ENCODE data around the gene DHH. TPM values are rescaled to one million over a fixed set of nuclear protein-coding genes. Genes with fewer than 3 reads are reported as not detected.

Gene DHH
- total RNA-seq, 1 donor from 2014 or later = 0.10 TPM

- Mint-ChIP-seq H3K4me1 (ENCODE audit: low read depth) (peaks cover 18% of the 10 kb centered on the region), H3K4me3 (no peak overlapping the region), H3K27ac (no peak overlapping the region), H3K27me3 (ENCODE audit: insufficient read depth) (no peaks in the 10 kb centered on the region), H3K9me3 (no peaks in the 10 kb centered on the region), H3K36me3 (ENCODE audit: low read depth) (peaks cover 57% of the 10 kb centered on the region)
- intact Hi-C loops (cut with micrococcal nuclease) = no loop called here
- no peak for DNase-seq (ENCODE audit: low spot score)
Observed at GRCh38 chr12:49051373-49051764, 43.2 kb downstream of the DHH start.

GRCh38 chr12:49050507-49051372 lies 43.9 kb downstream of the DHH start:
- Mint-ChIP-seq H3K4me1 (ENCODE audit: low read depth) (peaks cover 12% of the 10 kb centered on the region), H3K4me3 (no peak overlapping the region), H3K27me3 (ENCODE audit: insufficient read depth) (no peaks in the 10 kb centered on the region), H3K9me3 (no peaks in the 10 kb centered on the region), H3K36me3 (ENCODE audit: low read depth) (peaks cover 60% of the 10 kb centered on the region), H3K27ac (no peak overlapping the region)
- intact Hi-C loops (cut with micrococcal nuclease) = no loop called here
- DNase-seq (ENCODE audit: low spot score) = no peak

GRCh38 chr12:49049566-49050224 lies 44.9 kb downstream of the DHH start:
- peaks cover 2% of the 10 kb centered on the region for H3K4me1 Mint-ChIP-seq (ENCODE audit: low read depth)
- H3K27ac Mint-ChIP-seq = no peak overlapping the region

GRCh38 chr12:49048953-49049352 lies 45.6 kb downstream of the DHH start:
- no peak overlapping the region for H3K4me3 Mint-ChIP-seq
- no peaks in the 10 kb centered on the region for H3K4me1 Mint-ChIP-seq (ENCODE audit: low read depth)
- DNase-seq (ENCODE audit: low spot score) = no peak
- no peaks in the 10 kb centered on the region for H3K9me3 Mint-ChIP-seq
- peaks cover 61% of the 10 kb centered on the region for H3K36me3 Mint-ChIP-seq (ENCODE audit: low read depth)
- no peaks in the 10 kb centered on the region for H3K27me3 Mint-ChIP-seq (ENCODE audit: insufficient read depth)
- intact Hi-C loops (cut with micrococcal nuclease) = no loop called here
- H3K27ac Mint-ChIP-seq = no peak overlapping the region

More at GRCh38 chr12:49049566-49050224, 44.9 kb downstream of the DHH start:
- no peak for DNase-seq (ENCODE audit: low spot score)
- intact Hi-C loops (cut with micrococcal nuclease) = no loop called here
- H3K9me3 Mint-ChIP-seq = no peaks in the 10 kb centered on the region
- peaks cover 58% of the 10 kb centered on the region for H3K36me3 Mint-ChIP-seq (ENCODE audit: low read depth)
- H3K27me3 Mint-ChIP-seq (ENCODE audit: insufficient read depth) = no peaks in the 10 kb centered on the region
- no peak overlapping the region for H3K4me3 Mint-ChIP-seq

- Mint-ChIP-seq H3K9me3 (no peaks in the 10 kb centered on the region), H3K4me1 (ENCODE audit: low read depth) (no peaks in the 10 kb centered on the region), H3K36me3 (ENCODE audit: low read depth) (peaks cover 58% of the 10 kb centered on the region), H3K27me3 (ENCODE audit: insufficient read depth) (no peaks in the 10 kb centered on the region), H3K4me3 (no peak overlapping the region), H3K27ac (no peak overlapping the region)
- intact Hi-C loops (cut with micrococcal nuclease) = no loop called here
- no peak for DNase-seq (ENCODE audit: low spot score)
Observed at GRCh38 chr12:49046129-49046895, 48.3 kb downstream of the DHH start.

GRCh38 chr12:49044660-49045059 lies 49.9 kb downstream of the DHH start:
- Mint-ChIP-seq H3K27me3 (ENCODE audit: insufficient read depth) (no peaks in the 10 kb centered on the region), H3K36me3 (ENCODE audit: low read depth) (peaks cover 59% of the 10 kb centered on the region), H3K4me3 (no peak overlapping the region), H3K4me1 (ENCODE audit: low read depth) (no peaks in the 10 kb centered on the region), H3K27ac (no peak overlapping the region), H3K9me3 (no peaks in the 10 kb centered on the region)
- no peak for DNase-seq (ENCODE audit: low spot score)
- intact Hi-C loops (cut with micrococcal nuclease) = no loop called here

- Mint-ChIP-seq H3K27ac (no peak overlapping the region), H3K36me3 (ENCODE audit: low read depth) (peaks cover 58% of the 10 kb centered on the region), H3K4me3 (no peak overlapping the region), H3K9me3 (no peaks in the 10 kb centered on the region), H3K4me1 (ENCODE audit: low read depth) (no peaks in the 10 kb centered on the region), H3K27me3 (ENCODE audit: insufficient read depth) (no peaks in the 10 kb centered on the region)
- intact Hi-C loops (cut with micrococcal nuclease) = loop anchor here (1.0 kb wide), 1 partner anchor 48 kb away; no protein-coding TSS in a partner anchor
- peak; percentile 45 for DNase-seq (ENCODE audit: low spot score)
Observed at GRCh38 chr12:49043856-49044258, 50.7 kb downstream of the DHH start.

- Mint-ChIP-seq H3K4me1 (ENCODE audit: low read depth) (no peaks in the 10 kb centered on the region), H3K36me3 (ENCODE audit: low read depth) (peaks cover 59% of the 10 kb centered on the region), H3K27ac (no peak overlapping the region), H3K9me3 (no peaks in the 10 kb centered on the region), H3K4me3 (no peak overlapping the region), H3K27me3 (ENCODE audit: insufficient read depth) (no peaks in the 10 kb centered on the region)
- intact Hi-C loops (cut with micrococcal nuclease) = loop anchor here (1.0 kb wide), 1 partner anchor 47 kb away; no protein-coding TSS in a partner anchor
- no peak for DNase-seq (ENCODE audit: low spot score)
Observed at GRCh38 chr12:49043241-49043640, 51.4 kb downstream of the DHH start.

- Mint-ChIP-seq H3K9me3 (no peaks in the 10 kb centered on the region), H3K4me3 (no peak overlapping the region), H3K27ac (no peak overlapping the region), H3K27me3 (ENCODE audit: insufficient read depth) (no peaks in the 10 kb centered on the region), H3K36me3 (ENCODE audit: low read depth) (peaks cover 59% of the 10 kb centered on the region), H3K4me1 (ENCODE audit: low read depth) (no peaks in the 10 kb centered on the region)
- no peak for DNase-seq (ENCODE audit: low spot score)
- intact Hi-C loops (cut with micrococcal nuclease) = no loop called here
Observed at GRCh38 chr12:49041881-49042484, 52.6 kb downstream of the DHH start.

- intact Hi-C loops (cut with micrococcal nuclease) = no loop called here
- Mint-ChIP-seq H3K4me3 (no peak overlapping the region), H3K36me3 (ENCODE audit: low read depth) (peaks cover 60% of the 10 kb centered on the region), H3K9me3 (no peaks in the 10 kb centered on the region), H3K4me1 (ENCODE audit: low read depth) (no peaks in the 10 kb centered on the region), H3K27me3 (ENCODE audit: insufficient read depth) (no peaks in the 10 kb centered on the region), H3K27ac (no peak overlapping the region)
- DNase-seq (ENCODE audit: low spot score) = no peak
Observed at GRCh38 chr12:49041036-49041880, 53.3 kb downstream of the DHH start.

GRCh38 chr12:49040364-49040855 lies 54.2 kb downstream of the DHH start:
- no peaks in the 10 kb centered on the region for H3K9me3 Mint-ChIP-seq
- peaks cover 55% of the 10 kb centered on the region for H3K36me3 Mint-ChIP-seq (ENCODE audit: low read depth)
- no peak overlapping the region for H3K27ac Mint-ChIP-seq
- H3K27me3 Mint-ChIP-seq (ENCODE audit: insufficient read depth) = no peaks in the 10 kb centered on the region
- intact Hi-C loops (cut with micrococcal nuclease) = no loop called here
- no peak for DNase-seq (ENCODE audit: low spot score)
- H3K4me1 Mint-ChIP-seq (ENCODE audit: low read depth) = no peaks in the 10 kb centered on the region
- H3K4me3 Mint-ChIP-seq = no peak overlapping the region

Data from activated T-helper 1 cell treated with anti-CD3 and anti-CD28 coated beads, Interleukin-12 subunit alpha, Interleukin-12 subunit beta, Interleukin-2, Interleukin-4 antibody, amounts not matched to agents 30 ng/mL and 10 ng/mL and 1 ng/mL, durations not matched to agents 14 hours and 24 hours and 36 hours (primary cell).